Hepatocyte (in vitro differentiated cells): ENCODE data around the gene SLC23A3. TPM values are rescaled to one million over a fixed set of nuclear protein-coding genes. Genes with fewer than 3 reads are reported as not detected.

Experiments used
- DNase-seq: peaks from one replicate; pipeline ENCODE4 v3.0.0-alpha.2; 2016; ENCODE audit warnings: low spot score
- H2AFZ ChIP-seq: fragments of 200-600 bp; sonication (generic); 2 replicates; pipeline ENCODE4 v1.6.0; 2016; ENCODE audit warnings: antibody characterized with exemption, mild to moderate bottlenecking
- H3K27ac ChIP-seq: fragments of 200-600 bp; sonication (generic); 2 replicates; pipeline ENCODE4 v1.5.1; 2016; ENCODE audit warnings: mild to moderate bottlenecking
- H3K27me3 ChIP-seq: fragments of 200-600 bp; sonication (generic); 2 replicates; pipeline ENCODE4 v1.6.1; 2016
- H3K36me3 ChIP-seq: fragments of 200-600 bp; sonication (generic); replicated peaks from 2 replicates; pipeline ENCODE4 v1.5.1; 2016; ENCODE audit warnings: low read depth; ENCODE audit not compliant: insufficient read depth
- H3K4me1 ChIP-seq: fragments of 200-600 bp; sonication (generic); 2 replicates; pipeline ENCODE4 v1.5.1; 2016; ENCODE audit warnings: mild to moderate bottlenecking, moderate library complexity; ENCODE audit not compliant: insufficient read depth
- H3K4me2 ChIP-seq: fragments of 200-600 bp; sonication (generic); 2 replicates; pipeline ENCODE4 v1.6.0; 2016
- H3K4me3 ChIP-seq: fragments of 200-600 bp; sonication (generic); 2 replicates; pipeline ENCODE4 v1.5.1; 2016; ENCODE audit warnings: mild to moderate bottlenecking
- H3K79me2 ChIP-seq: fragments of 200-600 bp; sonication (generic); 2 replicates; pipeline ENCODE4 v1.6.0; 2017; ENCODE audit warnings: mild to moderate bottlenecking
- H3K9me2 ChIP-seq: fragments of 200-600 bp; sonication (generic); replicated peaks from 2 replicates; pipeline ENCODE4 v1.6.0; 2017; ENCODE audit warnings: mild to moderate bottlenecking; ENCODE audit not compliant: insufficient read depth
- H3K9me3 ChIP-seq: fragments of 200-600 bp; sonication (generic); 2 replicates; pipeline ENCODE4 v1.5.1; 2016; ENCODE audit warnings: low read depth, mild to moderate bottlenecking
- H4K20me1 ChIP-seq: fragments of 200-600 bp; sonication (generic); 2 replicates; pipeline ENCODE4 v1.6.0; 2016; ENCODE audit warnings: mild to moderate bottlenecking; ENCODE audit not compliant: insufficient read depth, poor library complexity, severe bottlenecking
- EZH2 ChIP-seq: fragments of 200-600 bp; sonication (generic); IDR thresholded peaks from 2 replicates; pipeline ENCODE4 v1.6.1; 2016; ENCODE audit warnings: antibody characterized with exemption, mild to moderate bottlenecking, borderline replicate concordance
- EZH2phosphoT487 ChIP-seq: fragments of 200-600 bp; sonication (generic); IDR thresholded peaks from one replicate; pipeline ENCODE4 v1.6.1; 2018; ENCODE audit warnings: antibody characterized with exemption, mild to moderate bottlenecking, low read depth, moderate library complexity; ENCODE audit not compliant: unreplicated experiment, severe bottlenecking
- WGBS: methylation state at CpG from one replicate; pipeline ENCODE4 v1.1.6; 2016; ENCODE audit warnings: low lambda C conversion rate; ENCODE audit errors: missing lambda C conversion rate; 5-methylcytosine and 5-hydroxymethylcytosine counted together
- polyA plus RNA-seq: library from polyadenylated mRNA; unstranded; fragments of >200 nt; fragmentation: Nextera tagmentation; extraction: Ambion mirVana; gene quantifications from 2 replicates; pipeline ENCODE4 v1.2.1, GENCODE V29; 2016
- total RNA-seq: library from RNA; depleted of rRNA; stranded (reverse); fragments of >200 nt; gene quantifications from 2 replicates; pipeline ENCODE4 v1.2.3, GENCODE V29; 2014
- TF ChIP-seq, protein P1 (sequence below): fragments of 200-600 bp; sonication (generic); IDR thresholded peaks from 2 replicates; pipeline ENCODE4 v1.5.1; 2016; ENCODE audit warnings: antibody characterized with exemption, mild to moderate bottlenecking; ENCODE audit not compliant: poor library complexity

SLC23A3 gene, protein sequence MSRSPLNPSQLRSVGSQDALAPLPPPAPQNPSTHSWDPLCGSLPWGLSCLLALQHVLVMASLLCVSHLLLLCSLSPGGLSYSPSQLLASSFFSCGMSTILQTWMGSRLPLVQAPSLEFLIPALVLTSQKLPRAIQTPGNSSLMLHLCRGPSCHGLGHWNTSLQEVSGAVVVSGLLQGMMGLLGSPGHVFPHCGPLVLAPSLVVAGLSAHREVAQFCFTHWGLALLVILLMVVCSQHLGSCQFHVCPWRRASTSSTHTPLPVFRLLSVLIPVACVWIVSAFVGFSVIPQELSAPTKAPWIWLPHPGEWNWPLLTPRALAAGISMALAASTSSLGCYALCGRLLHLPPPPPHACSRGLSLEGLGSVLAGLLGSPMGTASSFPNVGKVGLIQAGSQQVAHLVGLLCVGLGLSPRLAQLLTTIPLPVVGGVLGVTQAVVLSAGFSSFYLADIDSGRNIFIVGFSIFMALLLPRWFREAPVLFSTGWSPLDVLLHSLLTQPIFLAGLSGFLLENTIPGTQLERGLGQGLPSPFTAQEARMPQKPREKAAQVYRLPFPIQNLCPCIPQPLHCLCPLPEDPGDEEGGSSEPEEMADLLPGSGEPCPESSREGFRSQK
- total RNA-seq (1.4 and 1.5 TPM in 2 replicates), polyA plus RNA-seq (0.80 and 1.1 TPM in 2 replicates)

- 83% methylated on average over 10 of the region's 10 CpGs for WGBS
- Histone ChIP-seq H3K9me2 (no peaks in the 10 kb centered on the region), H4K20me1 (no peaks in the 10 kb centered on the region), H3K4me3 (no peak within 1 kb of the TSS), H3K27me3 (no peaks in the 10 kb centered on the region), H3K79me2 (peaks cover 12% of the 10 kb centered on the region), H3K4me1 (peaks cover 3% of the 10 kb centered on the region), H3K36me3 (no peaks in the 10 kb centered on the region), H3K27ac (no peak within 1 kb of the TSS), H2AFZ (no peak within 1 kb of the TSS), H3K9me3 (no peaks in the 10 kb centered on the region), H3K4me2 (peak within 1 kb of the TSS; percentile 46)
- DNase-seq: no peak
- no peak for TF ChIP-seq EZH2
- TF ChIP-seq EZH2phosphoT487: no peak
- TF ChIP-seq, protein P1, sequence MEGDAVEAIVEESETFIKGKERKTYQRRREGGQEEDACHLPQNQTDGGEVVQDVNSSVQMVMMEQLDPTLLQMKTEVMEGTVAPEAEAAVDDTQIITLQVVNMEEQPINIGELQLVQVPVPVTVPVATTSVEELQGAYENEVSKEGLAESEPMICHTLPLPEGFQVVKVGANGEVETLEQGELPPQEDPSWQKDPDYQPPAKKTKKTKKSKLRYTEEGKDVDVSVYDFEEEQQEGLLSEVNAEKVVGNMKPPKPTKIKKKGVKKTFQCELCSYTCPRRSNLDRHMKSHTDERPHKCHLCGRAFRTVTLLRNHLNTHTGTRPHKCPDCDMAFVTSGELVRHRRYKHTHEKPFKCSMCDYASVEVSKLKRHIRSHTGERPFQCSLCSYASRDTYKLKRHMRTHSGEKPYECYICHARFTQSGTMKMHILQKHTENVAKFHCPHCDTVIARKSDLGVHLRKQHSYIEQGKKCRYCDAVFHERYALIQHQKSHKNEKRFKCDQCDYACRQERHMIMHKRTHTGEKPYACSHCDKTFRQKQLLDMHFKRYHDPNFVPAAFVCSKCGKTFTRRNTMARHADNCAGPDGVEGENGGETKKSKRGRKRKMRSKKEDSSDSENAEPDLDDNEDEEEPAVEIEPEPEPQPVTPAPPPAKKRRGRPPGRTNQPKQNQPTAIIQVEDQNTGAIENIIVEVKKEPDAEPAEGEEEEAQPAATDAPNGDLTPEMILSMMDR: no peak
Observed at GRCh38 chr2:219169930-219170654, at the start of gene SLC23A3. TSS of gene SLC23A3 (minus strand) at chr2:219170029. CDS start at chr2:219169984, 45 bp downstream.

GRCh38 chr2:219218732-219219701, 49.2 kb upstream of the SLC23A3 start, which contains the start of gene ABCB6:
TSS of gene ABCB6 (minus strand) at chr2:219218958. CDS start at chr2:219218673, 285 bp downstream.
- DNase-seq: peak; percentile 96
- Histone ChIP-seq H3K4me2 (peak within 1 kb of the TSS; percentile 99), H3K9me2 (no peaks in the 10 kb centered on the region), H3K4me3 (peak within 1 kb of the TSS; percentile 74), H4K20me1 (no peaks in the 10 kb centered on the region), H3K27me3 (no peaks in the 10 kb centered on the region), H3K27ac (peak within 1 kb of the TSS; percentile 86), H3K36me3 (no peaks in the 10 kb centered on the region), H3K79me2 (peaks cover 13% of the 10 kb centered on the region), H3K4me1 (peaks cover 10% of the 10 kb centered on the region), H2AFZ (peak within 1 kb of the TSS; percentile 8), H3K9me3 (no peaks in the 10 kb centered on the region)
- 18% methylated on average over 68 of the region's 71 CpGs for WGBS
- TF ChIP-seq, protein P1: no peak
- TF ChIP-seq EZH2: no peak
- TF ChIP-seq EZH2phosphoT487: no peak

- Histone ChIP-seq H2AFZ (peak overlapping the region; percentile 8), H3K36me3 (no peaks in the 10 kb centered on the region), H3K27me3 (no peaks in the 10 kb centered on the region)
Observed at GRCh38 chr2:219218217-219218731, 48.4 kb upstream of the SLC23A3 start.

More at GRCh38 chr2:219218217-219218731, 48.4 kb upstream of the SLC23A3 start:
- Histone ChIP-seq H3K4me1 (peaks cover 10% of the 10 kb centered on the region), H4K20me1 (no peaks in the 10 kb centered on the region), H3K4me3 (peak overlapping the region; percentile 74), H3K27ac (peak overlapping the region; percentile 86), H3K79me2 (peaks cover 13% of the 10 kb centered on the region), H3K4me2 (peak overlapping the region; percentile 99), H3K9me2 (no peaks in the 10 kb centered on the region), H3K9me3 (no peaks in the 10 kb centered on the region)
- TF ChIP-seq EZH2phosphoT487 (no peak), EZH2 (no peak)
- TF ChIP-seq, protein P1: no peak
- WGBS: 3% methylated on average over 36 of the region's 37 CpGs
- peak; percentile 87 for DNase-seq
